Activated CD8-positive, alpha-beta memory T cell treated with anti-CD3 and anti-CD28 coated beads for 48 hours (primary cell): ENCODE data around the gene CCND1.

ENCODE experiments used
- DNase-seq, 3 experiments: peaks; one replicate each; pipeline ENCODE4 v3.0.0-alpha.2; 2020; ENCODE audit warnings: low read depth in 2 of 3, low spot score in 2 of 3

CCND1 gene

GRCh38 chr11:69640260-69640994, 529 bp upstream of the CCND1 start:
- DNase-seq, result no peak

GRCh38 chr11:69641681-69642548, 959 bp downstream of the CCND1 start:
- no peak for DNase-seq

GRCh38 chr11:69642549-69642912, 1.6 kb downstream of the CCND1 start:
- no peak for DNase-seq

- DNase-seq, result peak; percentile 53 to 59 (median 55)
Observed at GRCh38 chr11:69642913-69643632, 2.1 kb downstream of the CCND1 start.

- DNase-seq, result no peak
Observed at GRCh38 chr11:69643646-69644045, 2.7 kb downstream of the CCND1 start.

- DNase-seq, result no peak
Observed at GRCh38 chr11:69644071-69644961, 3.4 kb downstream of the CCND1 start.

- no peak for DNase-seq
Observed at GRCh38 chr11:69644962-69645675, 4.2 kb downstream of the CCND1 start.

- DNase-seq, result no peak
Observed at GRCh38 chr11:69645801-69646492, 5.0 kb downstream of the CCND1 start.

GRCh38 chr11:69646493-69647389, 5.8 kb downstream of the CCND1 start:
- no peak for DNase-seq

- DNase-seq, result no peak
Observed at GRCh38 chr11:69647390-69647748, 6.4 kb downstream of the CCND1 start.

GRCh38 chr11:69647761-69648497, 7.0 kb downstream of the CCND1 start:
- no peak for DNase-seq

GRCh38 chr11:69648679-69649575, 8.0 kb downstream of the CCND1 start:
- DNase-seq, result no peak

- DNase-seq, result no peak
Observed at GRCh38 chr11:69649576-69649900, 8.6 kb downstream of the CCND1 start.

- no peak for DNase-seq
Observed at GRCh38 chr11:69650081-69650831, 9.3 kb downstream of the CCND1 start.

GRCh38 chr11:69650832-69651344, 9.9 kb downstream of the CCND1 start:
- no peak for DNase-seq
